Body of pancreas (tissue), 4 donors: ENCODE results near the gene DGCR8. TPM values are rescaled to one million over a fixed set of nuclear protein-coding genes. Genes with fewer than 3 reads are reported as not detected.

Experiments
- ATAC-seq: fragments of 150-250 bp; one replicate; pipeline ENCODE4 v1.9.1; 2016
- DNase-seq, 4 donors: peaks; one replicate each; pipeline ENCODE4 v3.0.0-alpha.2; 2019
- H3K27ac ChIP-seq, 4 donors: fragments of 200-600 bp; sonication (generic); 1 replicate in 3 of 4; 2 replicates in 1 of 4; pipeline versions ENCODE4 v1.5.1 to v1.6.1; 2016 to 2019; ENCODE audit warnings: mild to moderate bottlenecking in 1 of 4, mixed read lengths in 1 of 4, moderate library complexity in 1 of 4
- H3K27me3 ChIP-seq, 2 donors: fragments of 200-600 bp; sonication (generic); one replicate each; pipeline ENCODE4 v1.6.0; 2016; ENCODE audit warnings: mild to moderate bottlenecking in 1 of 2
- H3K36me3 ChIP-seq, 2 donors: fragments of 200-600 bp; sonication (generic); replicated peaks in 1 of 2; 2 replicates each; pipeline ENCODE4 v1.5.1; 2016; ENCODE audit warnings: low read depth in 2 of 2; ENCODE audit not compliant: insufficient read depth in 1 of 2
- H3K4me1 ChIP-seq: fragments of 200-600 bp; sonication (generic); one replicate; pipeline ENCODE4 v1.6.0; 2016
- H3K4me3 ChIP-seq, 2 donors: fragments of 200-600 bp; sonication (generic); 1 replicate in 1 of 2; 2 replicates in 1 of 2; pipeline ENCODE4 v1.5.1; 2016 to 2019
- H3K9me3 ChIP-seq, 3 donors: fragments of 200-600 bp; sonication (generic); 1 replicate in 2 of 3; 2 replicates in 1 of 3; pipeline ENCODE4 v1.5.1; 2016
- CTCF ChIP-seq, 7 experiments: fragments of 450-650 bp in 4 of 7; fragments of 200-600 bp in 3 of 7; sonication (generic) in 3 of 7; IDR thresholded peaks; one replicate each; pipeline ENCODE4 v1.5.1; 2016 to 2019; ENCODE audit warnings: antibody characterized with exemption in 7 of 7
- POLR2A ChIP-seq, 3 donors: fragments of 450-650 bp; IDR thresholded peaks; one replicate each; pipeline ENCODE4 v1.6.1; 2016; ENCODE audit warnings: antibody characterized with exemption in 3 of 3, mild to moderate bottlenecking in 2 of 3
- WGBS, 2 donors: methylation state at CpG; one replicate each; pipeline ENCODE4 v1.1.5; 2017; 5-methylcytosine and 5-hydroxymethylcytosine counted together
- intact Hi-C: fragments of 100-400 bp; cut with DNase I; formaldehyde crosslinking; loops from one replicate; pipeline ENCODE4 v1.15.1; 2023
- total RNA-seq, 2 donors: library from RNA; depleted of rRNA; stranded (reverse); fragments of >200 nt; gene quantifications; one replicate each; pipeline ENCODE4 v1.1.0, GENCODE V29; 2016

The DGCR8 gene
- total RNA-seq, 2 donors from 2014 or later, result 25.7 to 53.4 TPM

GRCh38 chr22:20057596-20058268, 22.3 kb upstream of the DGCR8 start:
- no peaks in the 10 kb centered on the region for H3K9me3 ChIP-seq
- TF ChIP-seq CTCF (IDR thresholded peaks at IDR 0.05), result no peak
- no peak for TF ChIP-seq POLR2A (IDR thresholded peaks at IDR 0.05)
- no peak for DNase-seq
- H3K27ac ChIP-seq, result no peak overlapping the region
- no peaks in the 10 kb centered on the region for H3K4me1 ChIP-seq
- WGBS, 2 donors, result 94 to 97% methylated on average over 13 of the region's 13 CpGs
- no peak for ATAC-seq
- H3K27me3 ChIP-seq, result no peaks in the 10 kb centered on the region
- peaks cover 0 to 12% of the 10 kb centered on the region in 2 donors for H3K36me3 ChIP-seq
- intact Hi-C loops, result no loop called here
- H3K4me3 ChIP-seq, result no peak overlapping the region

GRCh38 chr22:20058989-20059770, 20.9 kb upstream of the DGCR8 start:
- H3K27me3 ChIP-seq, result no peaks in the 10 kb centered on the region
- no peaks in the 10 kb centered on the region for H3K9me3 ChIP-seq
- intact Hi-C loops, result no loop called here
- ATAC-seq (no peak), DNase-seq (no peak)
- no peak for TF ChIP-seq POLR2A (IDR thresholded peaks at IDR 0.05)
- no peak for TF ChIP-seq CTCF (IDR thresholded peaks at IDR 0.05)
- no peak overlapping the region for H3K27ac ChIP-seq
- no peak overlapping the region for H3K4me3 ChIP-seq
- 86 to 92% methylated on average over 10 of the region's 10 CpGs for WGBS, 2 donors
- H3K4me1 ChIP-seq, result no peaks in the 10 kb centered on the region
- peaks cover 0 to 7% of the 10 kb centered on the region in 2 donors for H3K36me3 ChIP-seq

GRCh38 chr22:20060700-20061480, 19.2 kb upstream of the DGCR8 start:
- intact Hi-C loops, result no loop called here
- ATAC-seq (no peak), DNase-seq (no peak)
- no peak overlapping the region for H3K4me3 ChIP-seq
- no peaks in the 10 kb centered on the region for H3K4me1 ChIP-seq
- H3K27me3 ChIP-seq, result no peaks in the 10 kb centered on the region
- peaks cover 0 to 7% of the 10 kb centered on the region in 2 donors for H3K36me3 ChIP-seq
- no peak overlapping the region for H3K27ac ChIP-seq
- TF ChIP-seq CTCF (IDR thresholded peaks at IDR 0.05) (no peak), POLR2A (IDR thresholded peaks at IDR 0.05) (no peak)
- no peaks in the 10 kb centered on the region for H3K9me3 ChIP-seq
- 75 to 87% methylated on average over 6 to 10 of the region's 10 CpGs for WGBS, 2 donors

GRCh38 chr22:20061481-20061861, 18.6 kb upstream of the DGCR8 start:
- WGBS, 2 donors, result 85% methylated on average over 11 of the region's 11 CpGs; no CpG with 5 or more reads in 1 of the 2 donors

More at GRCh38 chr22:20061481-20061861, 18.6 kb upstream of the DGCR8 start:
- DNase-seq (no peak), ATAC-seq (no peak)
- Histone ChIP-seq H3K9me3 (no peaks in the 10 kb centered on the region), H3K4me3 (no peak overlapping the region), H3K4me1 (no peaks in the 10 kb centered on the region), H3K36me3 (peaks cover 0 to 7% of the 10 kb centered on the region in 2 donors), H3K27ac (no peak overlapping the region), H3K27me3 (no peaks in the 10 kb centered on the region)
- intact Hi-C loops, result no loop called here
- no peak for TF ChIP-seq CTCF (IDR thresholded peaks at IDR 0.05)
- no peak for TF ChIP-seq POLR2A (IDR thresholded peaks at IDR 0.05)
